Skin epidermis (tissue), 12 donors: Measurements from ENCODE around the gene SORCS2.

Experiments used
- H3K27ac ChIP-seq, 21 experiments: fragments of 200-600 bp; sonication (generic) in 11 of 21; one replicate each; pipeline ENCODE4 v1.5.0; 2020; ENCODE audit warnings: mild to moderate bottlenecking in 3 of 21, inconsistent platforms in 2 of 21, moderate library complexity in 2 of 21
- H3K4me3 ChIP-seq, 7 experiments: fragments of 200-600 bp; sonication (generic) in 2 of 7; one replicate each; pipeline ENCODE4 v1.5.0; 2020; ENCODE audit warnings: inconsistent platforms in 2 of 7, mild to moderate bottlenecking in 2 of 7, moderate library complexity in 1 of 7

The SORCS2 gene

GRCh38 chr4:7649741-7650531 is 457.6 kb downstream of the SORCS2 start:
- Histone ChIP-seq H3K4me3 (no peak overlapping the region), H3K27ac (peak overlapping the region in 8 of 21 experiments; percentile 2 to 58 (median 46))

DNA sequence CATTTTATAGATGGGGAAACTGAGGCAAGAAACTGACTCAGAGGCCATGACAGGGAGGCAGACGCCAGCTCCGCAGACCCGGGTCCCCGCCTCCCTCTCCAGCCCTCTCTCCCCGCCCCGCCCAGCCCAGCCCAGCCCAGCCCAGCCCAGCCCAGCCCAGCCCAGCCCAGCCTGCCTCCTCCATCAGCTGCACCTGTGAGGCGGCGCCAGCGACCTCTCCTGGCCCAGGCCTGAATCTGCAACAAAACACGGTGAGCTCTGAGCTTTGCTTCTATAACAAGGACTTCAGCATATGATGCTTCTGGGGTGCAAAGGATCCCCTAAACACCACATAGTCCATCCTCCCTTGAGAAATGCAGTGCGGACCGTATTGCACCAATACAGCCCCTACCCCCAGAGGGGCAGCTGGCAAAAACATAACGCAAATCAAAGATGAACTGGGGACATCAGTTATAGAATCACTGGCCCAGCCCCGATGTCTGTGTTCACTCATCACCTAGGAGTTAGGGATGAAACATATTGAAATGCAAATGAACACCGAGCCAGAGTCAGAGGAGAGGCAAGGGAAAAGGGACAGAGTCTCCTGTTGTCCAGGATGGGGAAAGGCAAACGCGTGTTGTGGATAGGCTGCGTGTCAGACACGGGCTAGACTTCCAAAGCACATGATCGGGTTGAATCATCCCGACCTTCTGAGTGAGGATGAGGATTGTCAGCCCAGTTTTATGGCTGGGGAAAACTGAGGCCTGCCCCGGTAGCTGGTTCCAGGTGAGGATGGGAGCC is 458.5 kb downstream of the SORCS2 start:
- Histone ChIP-seq H3K4me3 (no peak overlapping the region), H3K27ac (peak overlapping the region in 6 of 21 experiments; percentile 24 to 71 (median 46))

DNA sequence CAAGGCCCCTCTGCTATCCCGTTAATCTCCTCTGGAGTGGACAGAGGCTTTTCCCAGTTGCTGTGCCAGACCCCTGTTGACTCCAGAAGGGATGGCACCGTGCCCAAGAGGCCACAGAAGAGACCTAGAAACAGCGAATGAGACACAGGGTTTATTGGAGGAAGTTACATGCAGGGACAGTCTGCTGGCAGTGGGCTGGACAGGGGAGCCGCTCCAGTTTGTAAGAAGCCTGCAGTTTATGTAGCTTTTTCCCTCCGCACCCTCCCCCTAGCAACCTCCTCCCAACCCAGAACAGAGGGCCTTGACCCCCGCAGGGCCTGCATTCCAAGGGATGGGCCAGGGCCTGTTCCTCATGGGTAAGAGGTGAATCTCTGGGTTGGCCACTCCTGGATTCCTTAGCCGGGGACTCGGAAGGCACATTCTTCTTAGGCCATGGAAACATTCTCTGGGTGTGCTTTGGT is 459.2 kb downstream of the SORCS2 start:
- H3K27ac ChIP-seq = peak overlapping the region in 9 of 21 experiments; percentile 15 to 71 (median 25)

DNA sequence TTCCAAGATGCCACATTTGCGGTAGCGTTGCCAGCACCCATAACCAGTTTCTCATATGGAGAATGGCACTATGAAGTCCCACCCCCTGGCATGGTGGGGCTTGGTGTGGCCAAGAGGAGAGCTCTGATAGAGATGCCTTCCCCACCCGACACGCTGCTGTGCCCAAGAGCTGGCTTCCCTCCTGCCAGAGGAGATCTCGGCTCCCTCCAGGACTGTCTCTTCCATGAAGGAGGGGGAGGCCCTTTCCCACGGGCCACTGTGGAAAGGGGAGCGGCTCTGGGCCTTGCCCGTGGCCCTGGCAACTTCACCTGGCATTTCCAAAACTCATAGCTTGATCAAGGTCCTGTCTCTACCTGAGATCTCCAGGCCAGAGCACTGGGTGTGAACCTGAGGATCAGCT is 459.7 kb downstream of the SORCS2 start:
- Histone ChIP-seq H3K4me3 (no peak overlapping the region), H3K27ac (peak overlapping the region in 10 of 21 experiments; percentile 14 to 71 (median 26))

More for the DNA sequence above, 459.2 kb downstream of the SORCS2 start:
- H3K4me3 ChIP-seq = no peak overlapping the region

- H3K4me3 ChIP-seq = no peak overlapping the region
- peak overlapping the region in 9 of 21 experiments; percentile 14 to 71 (median 28) for H3K27ac ChIP-seq
Measured at GRCh38 chr4:7652451-7652881, 460.1 kb downstream of the SORCS2 start.

DNA sequence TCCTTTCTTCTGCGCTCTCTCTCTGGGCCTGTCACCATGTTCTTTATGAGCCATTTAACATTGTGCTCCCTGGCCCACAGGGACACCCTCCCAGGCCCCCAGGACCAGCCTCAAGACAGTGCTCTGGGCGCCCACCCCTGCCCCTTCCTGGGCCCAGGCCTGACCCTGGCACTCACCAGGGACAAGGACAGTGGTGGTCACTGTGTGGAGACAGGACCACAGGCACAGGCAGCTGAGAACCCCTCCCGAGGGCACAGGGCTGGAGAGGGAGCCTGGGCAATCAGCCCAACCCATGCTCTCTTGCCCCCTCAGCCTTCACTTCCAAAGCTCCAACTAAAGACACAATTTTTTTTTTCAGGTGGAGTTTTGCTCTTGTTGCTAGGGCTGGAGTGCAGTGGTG is 460.6 kb downstream of the SORCS2 start:
- H3K4me3 ChIP-seq = no peak overlapping the region
- H3K27ac ChIP-seq = peak overlapping the region in 5 of 21 experiments; percentile 17 to 71 (median 30)

- peak overlapping the region in 1 of 21 experiments; percentile 23 for H3K27ac ChIP-seq
- H3K4me3 ChIP-seq = no peak overlapping the region
Measured at GRCh38 chr4:7653510-7654369, 461.4 kb downstream of the SORCS2 start.

DNA sequence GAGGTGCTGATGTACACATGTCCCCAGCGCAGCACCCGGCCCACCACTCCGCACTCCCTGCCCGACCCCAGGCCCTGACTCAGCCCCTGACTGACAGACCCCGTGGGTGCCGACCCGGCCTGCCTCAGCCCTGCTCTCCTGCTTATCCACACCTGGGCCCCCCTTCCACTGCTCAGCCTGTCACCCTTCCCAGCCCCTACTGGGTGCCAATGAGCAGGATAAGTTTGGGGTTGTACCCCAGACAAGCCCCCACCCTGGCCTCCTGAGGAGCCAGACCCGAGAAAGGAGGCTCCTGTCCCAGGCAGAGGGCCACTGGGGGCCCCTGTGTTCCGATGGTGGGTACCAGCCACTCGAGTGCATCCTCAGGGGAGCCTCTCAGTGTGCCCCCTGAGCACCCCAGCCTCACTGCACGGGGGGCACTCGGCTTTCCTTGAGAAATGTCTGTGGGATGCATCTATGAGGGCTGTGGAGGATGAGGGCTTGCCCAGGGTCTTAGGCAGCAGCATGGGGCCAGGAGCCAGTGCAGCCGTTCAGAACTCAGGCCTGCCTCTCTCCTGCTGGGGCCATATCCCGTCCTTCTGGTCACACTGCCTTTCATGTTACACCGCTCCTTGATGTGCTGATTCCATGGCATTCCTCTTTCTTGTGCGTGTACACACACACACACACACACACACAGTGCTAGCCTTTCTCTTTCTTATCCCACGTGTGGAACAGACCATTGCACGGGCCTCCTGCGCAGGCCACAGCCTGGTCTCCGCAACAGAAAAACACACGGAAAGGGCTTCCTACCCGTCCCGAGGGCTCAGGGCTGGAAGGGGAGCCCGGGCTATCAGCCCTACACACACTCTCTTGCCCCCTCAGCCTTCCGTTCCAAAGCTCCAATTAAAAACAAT is 462.5 kb downstream of the SORCS2 start:
- Histone ChIP-seq H3K27ac (no peak overlapping the region), H3K4me3 (no peak overlapping the region)

DNA sequence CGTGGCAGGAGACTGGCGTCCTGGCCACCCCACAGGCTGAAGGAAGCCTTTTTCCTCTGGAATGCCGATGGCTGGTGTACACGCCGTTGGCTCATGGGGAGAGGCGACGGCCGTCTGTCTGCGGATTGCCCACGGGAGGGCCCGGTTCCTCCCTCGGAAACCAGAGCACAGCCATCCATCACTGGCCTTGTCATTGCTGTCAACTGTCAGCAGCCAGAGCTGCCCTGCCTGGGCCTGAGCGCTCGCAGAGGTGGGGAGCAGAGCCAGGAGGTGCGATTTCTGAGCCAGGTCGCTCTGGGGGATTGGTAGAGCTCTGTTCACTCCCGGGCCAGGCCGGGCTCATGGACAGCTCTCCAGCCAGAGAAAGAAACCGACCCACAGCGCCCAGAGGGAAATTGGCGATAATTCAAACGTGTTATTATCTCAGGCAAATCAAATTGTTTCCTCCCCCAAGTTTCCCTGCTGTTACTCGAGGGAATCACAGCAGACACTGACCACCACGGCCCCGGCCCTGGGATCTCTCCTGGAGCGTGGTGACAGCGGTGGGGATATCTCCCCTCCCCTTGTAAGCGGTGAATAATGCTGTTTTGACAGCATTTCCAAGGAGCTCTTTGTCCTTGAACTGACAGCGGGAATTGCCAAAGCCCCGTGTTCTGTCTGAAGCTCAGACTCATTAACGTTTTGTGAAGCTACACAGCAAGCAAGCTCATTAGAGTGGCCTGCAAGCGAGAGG is 463.3 kb downstream of the SORCS2 start:
- H3K4me3 ChIP-seq = no peak overlapping the region
- H3K27ac ChIP-seq = no peak overlapping the region

- no peak overlapping the region for H3K4me3 ChIP-seq
- no peak overlapping the region for H3K27ac ChIP-seq
Measured at GRCh38 chr4:7656244-7656800, 464.0 kb downstream of the SORCS2 start.

DNA sequence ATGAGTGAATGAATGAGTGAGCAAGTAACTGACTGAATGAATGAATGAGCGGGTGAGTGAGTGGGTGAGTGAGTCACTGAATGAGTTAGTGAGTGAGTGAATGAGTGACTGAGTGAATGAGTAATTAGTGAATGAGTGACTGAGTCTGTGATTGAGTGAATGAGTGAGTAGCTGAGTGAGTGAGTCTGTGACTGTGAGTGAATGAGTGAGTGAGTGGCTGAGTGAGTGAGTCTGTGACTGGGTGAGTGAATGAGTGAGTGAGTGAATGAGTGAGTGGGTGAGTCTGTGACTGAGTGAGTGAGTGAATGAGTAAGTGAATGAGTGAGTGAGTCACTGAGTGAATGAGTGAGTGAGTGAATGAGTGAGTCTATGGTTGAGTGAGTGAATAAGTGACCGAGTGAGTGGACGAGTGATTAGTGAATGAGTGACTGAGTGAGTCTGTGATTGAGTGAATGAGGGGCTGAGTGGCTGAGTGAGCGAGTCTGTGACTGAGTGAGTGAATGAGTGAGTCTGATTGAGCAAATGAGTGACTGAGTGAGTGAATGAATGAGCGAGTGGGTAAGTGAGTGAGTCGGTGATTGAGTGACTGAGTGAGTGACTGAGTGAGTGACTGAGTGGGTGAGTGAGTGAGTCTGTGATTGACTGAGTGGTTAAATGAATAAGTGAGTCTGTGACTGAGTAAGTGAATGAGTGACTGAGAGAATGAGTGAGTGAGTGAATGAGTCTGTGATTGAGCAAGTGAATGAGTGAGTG is 465.4 kb downstream of the SORCS2 start:
- Histone ChIP-seq H3K4me3 (no peak overlapping the region), H3K27ac (no peak overlapping the region)

GRCh38 chr4:7658341-7659204 is 466.2 kb downstream of the SORCS2 start:
- H3K4me3 ChIP-seq = no peak overlapping the region
- H3K27ac ChIP-seq = no peak overlapping the region

GRCh38 chr4:7659429-7660175 is 467.3 kb downstream of the SORCS2 start:
- no peak overlapping the region for H3K27ac ChIP-seq
- no peak overlapping the region for H3K4me3 ChIP-seq

DNA sequence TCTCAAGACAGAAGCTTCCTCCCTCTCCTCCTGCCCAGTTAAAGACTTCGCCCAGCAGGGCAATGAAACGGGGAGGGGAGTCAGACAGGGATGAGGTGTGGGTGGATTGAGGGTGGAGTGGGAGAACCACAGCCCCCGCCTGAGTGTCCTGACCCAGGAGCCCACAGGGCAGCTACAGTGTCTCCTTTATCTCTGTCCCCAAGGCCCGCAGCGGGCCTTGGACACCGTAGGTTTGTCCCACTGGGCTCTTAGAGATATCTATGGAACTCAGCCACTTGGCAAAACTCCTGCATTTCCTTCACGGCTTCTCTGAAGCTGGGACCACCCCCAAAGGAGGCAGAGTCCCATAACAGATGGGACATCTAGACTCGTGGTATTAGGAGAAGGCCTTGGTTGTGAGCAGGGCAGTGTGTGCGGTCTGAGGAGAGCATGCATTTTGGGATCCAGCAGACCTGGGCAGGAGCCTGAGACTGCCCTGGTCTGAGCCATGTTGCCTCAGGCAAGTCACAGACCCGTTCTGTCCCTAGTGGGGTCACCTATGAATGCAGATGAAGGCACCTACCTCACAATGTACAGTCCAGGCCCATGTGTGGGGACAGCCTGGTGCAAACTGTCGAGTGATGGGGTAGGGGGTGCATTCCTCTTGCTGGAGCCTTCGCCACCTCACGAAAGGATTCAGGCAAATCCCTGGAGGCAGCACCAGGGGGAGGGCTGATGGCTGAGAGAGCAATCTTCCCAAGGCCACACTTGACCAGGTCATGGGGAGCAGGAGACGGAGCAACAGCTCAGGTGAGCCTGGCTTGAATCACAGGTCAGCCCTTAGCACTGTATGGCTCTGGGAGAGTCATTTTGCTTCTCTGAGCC is 468.1 kb downstream of the SORCS2 start:
- Histone ChIP-seq H3K4me3 (no peak overlapping the region), H3K27ac (no peak overlapping the region)
